Ecto neural progenitor cell (in vitro differentiated cells): ENCODE data around the gene TRAK2.
"Not testable (repeated sequence)": the region's sequence is repeated elsewhere in the genome, so short reads cannot be mapped to it uniquely, and the experiment has no call there.

Experiments used
- DNase-seq: peaks from one replicate; pipeline ENCODE4 v3.0.0-alpha.2; 2018; ENCODE audit warnings: low spot score

TRAK2 gene, protein sequence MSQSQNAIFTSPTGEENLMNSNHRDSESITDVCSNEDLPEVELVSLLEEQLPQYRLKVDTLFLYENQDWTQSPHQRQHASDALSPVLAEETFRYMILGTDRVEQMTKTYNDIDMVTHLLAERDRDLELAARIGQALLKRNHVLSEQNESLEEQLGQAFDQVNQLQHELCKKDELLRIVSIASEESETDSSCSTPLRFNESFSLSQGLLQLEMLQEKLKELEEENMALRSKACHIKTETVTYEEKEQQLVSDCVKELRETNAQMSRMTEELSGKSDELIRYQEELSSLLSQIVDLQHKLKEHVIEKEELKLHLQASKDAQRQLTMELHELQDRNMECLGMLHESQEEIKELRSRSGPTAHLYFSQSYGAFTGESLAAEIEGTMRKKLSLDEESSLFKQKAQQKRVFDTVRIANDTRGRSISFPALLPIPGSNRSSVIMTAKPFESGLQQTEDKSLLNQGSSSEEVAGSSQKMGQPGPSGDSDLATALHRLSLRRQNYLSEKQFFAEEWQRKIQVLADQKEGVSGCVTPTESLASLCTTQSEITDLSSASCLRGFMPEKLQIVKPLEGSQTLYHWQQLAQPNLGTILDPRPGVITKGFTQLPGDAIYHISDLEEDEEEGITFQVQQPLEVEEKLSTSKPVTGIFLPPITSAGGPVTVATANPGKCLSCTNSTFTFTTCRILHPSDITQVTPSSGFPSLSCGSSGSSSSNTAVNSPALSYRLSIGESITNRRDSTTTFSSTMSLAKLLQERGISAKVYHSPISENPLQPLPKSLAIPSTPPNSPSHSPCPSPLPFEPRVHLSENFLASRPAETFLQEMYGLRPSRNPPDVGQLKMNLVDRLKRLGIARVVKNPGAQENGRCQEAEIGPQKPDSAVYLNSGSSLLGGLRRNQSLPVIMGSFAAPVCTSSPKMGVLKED

DNA sequence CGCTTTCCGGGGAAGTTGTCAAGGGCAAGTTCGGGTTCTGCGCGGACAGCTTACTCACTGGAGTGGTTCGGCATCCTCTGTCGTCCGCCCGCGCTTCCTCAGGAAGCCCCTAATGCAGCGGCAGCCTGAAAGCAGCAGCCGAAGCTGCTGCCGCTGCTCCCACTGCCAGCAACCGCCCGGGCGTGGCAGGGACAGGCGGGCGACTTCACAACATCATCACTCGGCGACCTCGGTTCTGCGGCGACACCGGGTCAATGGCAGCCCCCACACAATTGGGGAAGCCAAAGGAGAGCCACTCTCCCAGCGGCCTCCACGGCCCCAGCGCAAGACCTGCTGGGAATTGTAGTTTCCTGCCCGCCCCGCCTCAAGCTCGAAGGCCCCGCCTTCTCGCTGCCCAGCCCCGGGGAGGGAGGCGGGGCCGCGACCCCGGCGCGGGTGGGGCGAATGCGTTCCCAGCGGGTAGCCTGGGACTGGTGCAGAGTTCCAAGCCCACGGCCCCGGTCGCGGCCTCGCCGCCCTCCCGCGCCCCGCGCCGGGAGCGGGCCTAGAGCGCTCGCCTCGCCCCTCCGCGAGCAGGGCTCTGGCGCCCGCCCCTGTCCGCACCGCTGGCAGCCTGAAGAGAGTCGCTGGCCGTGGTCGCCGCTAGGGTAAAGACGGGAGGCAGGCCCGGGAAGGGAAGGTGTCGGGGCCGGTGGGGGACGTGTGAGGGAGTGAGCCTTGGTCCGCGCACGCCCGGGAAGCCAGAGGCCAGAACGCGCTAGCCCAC is at the start of gene TRAK2, which contains the start of gene STRADB:
TSS of gene TRAK2 (minus strand) at position 167 of the 766 bp plus-strand sequence. CDS start 30,951 bp downstream, outside the sequence.
TSS of gene STRADB (plus strand) at position 449 of the 766 bp plus-strand sequence. CDS start 3,101 bp downstream, outside the sequence.
- peak; percentile 96 for DNase-seq

DNA sequence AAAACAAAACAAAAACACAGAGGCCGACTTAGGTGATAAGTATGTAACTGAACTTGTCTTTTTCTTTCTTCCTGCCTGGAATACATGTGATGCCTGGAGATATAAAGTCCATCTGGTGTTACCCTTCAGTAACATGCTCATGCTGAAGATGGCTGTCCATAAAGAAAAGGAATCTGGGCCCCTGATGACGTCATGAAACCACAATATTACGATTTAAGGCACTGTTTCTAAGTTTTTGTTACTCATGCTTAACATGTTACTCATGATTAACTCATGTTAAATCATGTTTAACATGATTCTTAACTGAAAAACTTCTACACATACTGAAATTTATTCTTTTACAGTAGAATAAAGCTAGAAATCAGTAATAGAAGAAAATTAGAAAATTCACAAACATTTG is 49.3 kb upstream of the TRAK2 start:
- no peak for DNase-seq

DNA sequence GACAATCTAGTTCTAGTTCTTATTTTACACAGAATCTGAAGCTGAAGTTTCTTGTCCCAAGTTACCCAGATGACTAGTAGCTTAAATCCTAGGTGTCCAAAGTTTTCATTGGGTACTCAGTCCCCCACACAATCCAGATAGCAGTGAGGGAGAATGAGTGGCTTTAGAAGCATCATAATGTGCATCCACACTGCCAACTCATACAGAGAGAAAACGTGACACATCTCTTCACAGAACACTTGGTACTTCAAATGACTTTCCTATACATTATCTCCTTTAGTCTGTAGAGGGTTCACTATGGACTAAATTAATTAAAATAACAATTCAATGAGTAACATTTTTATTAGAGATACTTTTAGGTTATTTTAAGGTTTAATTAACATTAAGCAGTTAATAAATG is 45.5 kb upstream of the TRAK2 start:
- DNase-seq = no peak

DNA sequence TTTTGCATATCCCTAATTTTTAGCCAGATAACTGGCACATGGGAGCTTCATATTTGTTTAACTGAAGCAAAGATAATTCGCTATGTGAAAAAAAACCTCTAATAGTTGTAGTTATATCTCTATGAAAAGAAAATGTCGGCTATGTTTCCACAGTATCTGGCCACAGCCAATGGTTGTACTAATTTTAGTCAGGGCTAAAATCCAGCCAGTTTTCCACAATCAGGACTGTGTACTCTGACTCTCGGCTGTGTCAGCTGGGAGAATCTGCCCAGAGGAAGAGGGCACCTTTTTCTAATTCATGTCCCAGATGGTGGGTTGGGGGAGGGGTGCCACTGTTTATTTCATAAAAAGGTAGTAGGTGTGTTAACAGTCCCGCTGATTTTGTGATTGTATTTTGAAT is 39.0 kb upstream of the TRAK2 start:
- no peak for DNase-seq

DNA sequence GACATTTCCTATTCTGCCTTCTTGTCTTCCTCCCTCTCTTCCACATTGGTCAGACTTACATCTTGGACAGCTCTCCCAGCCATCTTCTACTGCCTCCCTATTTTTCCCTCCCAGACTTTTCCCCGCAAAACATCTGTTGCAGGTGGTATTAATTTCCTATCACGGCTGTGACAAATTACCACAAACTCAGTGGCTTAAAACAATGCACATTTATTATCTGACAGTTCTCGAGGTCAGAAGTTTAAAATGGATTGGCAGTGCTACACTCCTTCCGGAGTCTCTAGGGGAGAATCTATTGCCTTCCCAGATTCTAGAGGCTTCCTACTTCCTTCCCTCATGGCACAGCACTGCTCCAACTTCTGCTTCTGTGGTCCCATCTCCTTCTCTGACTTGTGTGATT is 33.5 kb upstream of the TRAK2 start:
- no peak for DNase-seq

DNA sequence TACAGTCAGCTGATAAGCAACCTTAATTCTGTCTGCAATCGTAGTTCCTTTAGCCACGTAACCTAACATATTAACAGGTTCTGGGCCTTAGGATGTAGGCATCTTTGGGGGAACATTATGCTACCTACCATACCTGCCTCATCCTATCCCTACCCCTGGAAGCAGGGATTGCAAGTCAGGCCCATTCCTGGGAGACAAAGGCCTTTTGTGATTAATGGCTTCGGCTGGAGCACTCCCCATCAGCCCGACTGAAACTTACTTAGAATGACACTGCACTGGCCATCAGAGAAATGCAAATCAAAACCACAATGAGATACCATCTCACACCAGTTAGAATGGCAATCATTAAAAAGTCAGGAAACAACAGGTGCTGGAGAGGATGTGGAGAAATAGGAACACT is 32.5 kb upstream of the TRAK2 start:
- DNase-seq = not testable (repeated sequence)

DNA sequence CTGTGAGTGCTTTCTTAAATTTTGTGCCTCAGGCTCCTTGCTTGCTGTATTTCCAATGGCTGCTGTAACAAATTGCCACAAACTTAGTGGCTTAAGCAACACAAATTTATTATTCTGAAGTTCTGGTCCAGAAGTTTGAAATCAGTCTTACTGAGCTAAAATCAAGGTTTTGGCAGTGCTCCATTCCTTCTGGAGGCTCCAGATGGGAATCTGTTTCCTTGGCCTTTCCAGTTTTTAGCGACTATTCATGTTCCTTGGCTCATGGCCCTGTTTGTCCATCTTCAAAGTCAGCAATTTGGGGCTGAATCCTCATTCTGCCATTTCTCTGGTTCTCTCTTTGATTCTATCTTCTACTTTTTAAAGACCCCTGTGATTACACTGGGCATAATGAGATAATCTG is 32.1 kb upstream of the TRAK2 start:
- no peak for DNase-seq

DNA sequence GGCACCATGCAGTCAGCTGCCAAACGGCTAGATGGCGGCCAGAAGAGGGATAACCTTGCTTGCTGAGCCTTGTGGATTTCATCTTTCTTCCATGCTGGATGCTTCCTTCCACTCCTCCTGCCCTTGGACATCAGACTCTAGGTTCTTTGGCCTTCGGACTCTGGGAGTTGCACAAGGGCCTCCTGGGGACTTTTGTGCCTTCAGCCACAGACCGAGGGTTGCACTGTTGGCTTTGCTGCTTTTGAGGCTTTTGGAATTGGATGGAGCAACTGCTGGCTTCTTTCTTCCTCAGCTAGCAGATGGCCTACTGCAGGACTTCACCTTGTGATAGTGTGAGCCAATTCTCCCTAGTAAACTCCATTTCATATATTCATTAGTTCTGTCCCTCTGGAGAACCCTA is 31.3 kb upstream of the TRAK2 start:
- DNase-seq = no peak

DNA sequence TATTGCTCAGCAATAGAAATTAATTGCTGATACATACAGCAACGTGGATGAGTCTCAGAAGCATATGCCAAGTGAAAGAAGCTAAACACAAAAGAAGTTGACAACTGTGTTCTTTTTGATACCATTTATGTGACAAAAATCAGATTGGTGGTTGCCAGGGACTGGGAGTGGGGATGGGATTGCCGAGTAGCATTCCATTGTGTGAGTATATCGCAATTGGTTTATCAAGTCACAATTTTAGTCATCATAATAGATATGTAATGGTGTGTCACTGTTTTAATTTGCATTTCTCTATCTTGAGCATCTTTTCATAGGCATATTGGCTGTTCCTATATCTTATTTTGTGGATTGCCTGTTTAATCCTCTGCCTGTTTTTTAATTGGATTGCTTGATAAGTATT is 21.2 kb upstream of the TRAK2 start:
- no peak for DNase-seq

DNA sequence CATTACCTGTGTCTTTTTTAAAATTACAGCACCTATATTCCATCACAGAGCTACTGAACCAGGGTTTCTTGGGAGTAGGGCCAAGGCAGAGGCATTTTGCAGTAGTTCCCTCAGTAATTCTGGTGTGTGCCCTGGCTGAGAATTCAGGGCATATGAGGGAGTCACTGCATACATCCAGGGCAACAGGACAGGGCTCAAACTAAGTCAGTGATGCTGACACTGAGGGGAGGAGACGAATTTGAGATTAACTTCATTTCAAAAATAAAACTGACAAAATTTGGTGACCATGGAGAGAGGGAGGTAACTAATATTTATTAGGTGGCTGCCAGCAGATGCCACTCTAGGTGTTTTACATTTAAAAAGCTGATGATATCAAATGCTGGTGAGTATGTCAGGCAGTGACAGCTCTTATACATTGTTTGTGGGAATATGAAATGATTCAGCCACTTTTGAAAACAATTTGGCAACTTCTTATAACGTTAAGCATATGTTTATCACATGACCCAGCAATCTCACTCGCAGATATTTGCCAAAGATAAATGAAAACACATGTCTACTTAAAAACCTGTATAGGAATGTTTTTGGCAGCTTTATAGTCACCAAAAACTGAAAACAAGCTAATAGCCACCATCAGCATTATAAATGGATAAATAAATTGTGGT is 20.6 kb upstream of the TRAK2 start:
- no peak for DNase-seq

DNA sequence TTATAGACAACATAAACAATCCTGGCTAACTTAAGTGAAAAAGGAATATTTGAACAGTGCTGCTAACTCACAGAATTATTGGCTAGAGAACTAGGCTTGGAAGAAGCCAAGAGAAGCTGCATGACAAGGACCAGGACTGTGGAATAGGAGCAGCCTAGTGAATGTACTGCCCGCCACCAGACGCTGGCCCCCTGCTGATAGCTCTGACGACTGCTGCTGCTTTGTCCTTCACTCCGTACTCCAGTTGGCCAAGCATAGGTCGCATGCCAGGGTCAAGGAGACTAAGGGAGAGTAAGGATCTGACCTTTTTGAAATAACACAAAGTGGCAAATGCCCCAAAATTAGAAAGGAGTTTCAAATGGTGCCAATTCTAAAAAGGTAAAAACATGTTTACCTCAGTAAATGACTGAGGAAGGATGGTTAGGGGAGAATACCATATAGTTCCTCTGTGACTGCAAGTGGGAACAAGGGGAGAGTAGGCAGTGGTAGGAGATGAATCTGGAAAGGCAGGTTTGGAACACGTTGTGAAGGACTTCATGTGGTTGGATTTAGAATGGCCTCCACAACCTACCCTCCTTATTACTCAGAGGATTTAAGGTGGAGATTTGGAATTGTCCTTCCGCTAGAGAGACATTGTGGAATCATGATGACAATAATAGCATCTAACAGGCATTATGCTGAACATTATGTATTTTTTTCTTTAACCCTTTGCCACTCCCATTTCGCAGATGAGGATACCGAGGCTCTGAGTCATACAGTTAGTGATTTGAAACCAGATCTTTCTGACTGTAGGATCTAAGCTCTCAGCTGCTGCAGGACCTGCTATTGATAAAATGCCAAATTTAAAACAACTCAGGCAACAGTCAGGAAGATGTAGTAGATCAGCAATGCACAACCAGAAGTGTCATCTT is 19.8 kb upstream of the TRAK2 start:
- DNase-seq = no peak

DNA sequence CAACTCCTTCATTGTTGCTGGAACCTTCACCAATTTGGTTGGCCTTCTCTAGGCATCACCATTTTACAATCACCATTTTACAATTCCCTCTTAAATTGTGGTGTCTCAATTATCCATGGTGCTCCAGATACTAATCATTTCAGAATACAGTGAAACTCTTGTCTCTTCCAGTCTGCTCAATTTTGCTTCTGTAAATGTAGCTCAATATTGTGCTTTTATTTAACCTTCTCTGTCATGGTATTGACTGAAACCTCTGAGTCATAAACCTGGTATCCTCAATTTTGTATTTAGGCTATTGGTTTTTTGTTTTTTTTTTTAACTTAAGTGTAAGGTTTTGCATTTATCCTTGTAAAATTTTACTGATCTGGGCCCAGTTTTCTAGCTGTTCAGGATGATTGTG is 16.4 kb upstream of the TRAK2 start:
- no peak for DNase-seq

DNA sequence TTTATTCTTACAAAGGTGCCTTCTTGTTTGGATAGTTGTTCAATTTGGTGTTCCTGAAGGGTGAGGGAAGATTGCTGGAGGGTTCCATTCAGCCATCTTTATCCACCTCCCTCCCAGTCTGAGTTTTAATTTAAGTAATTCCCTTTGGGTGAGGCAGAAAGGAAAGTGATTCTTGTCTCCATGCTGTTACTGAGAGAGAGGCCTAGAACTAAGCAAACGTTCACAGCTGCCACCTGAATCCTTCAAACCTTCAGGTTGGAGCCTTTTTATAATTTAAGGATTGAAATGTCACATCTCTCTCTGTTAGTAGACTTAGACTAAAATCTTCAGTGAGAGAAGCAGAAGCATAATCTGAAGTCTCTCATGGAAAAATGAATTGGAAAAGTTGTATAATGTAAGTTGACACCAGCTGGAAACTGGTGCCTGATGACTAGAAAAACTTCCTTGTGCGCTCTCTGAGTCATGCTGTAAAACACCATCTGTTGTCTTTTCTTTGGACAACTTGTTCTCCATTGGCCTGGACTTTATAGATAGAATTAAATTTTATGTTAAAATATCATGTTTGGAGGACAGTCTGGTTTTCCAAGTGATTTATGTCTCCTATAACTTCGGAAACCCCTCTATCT is 14.9 kb upstream of the TRAK2 start:
- no peak for DNase-seq

DNA sequence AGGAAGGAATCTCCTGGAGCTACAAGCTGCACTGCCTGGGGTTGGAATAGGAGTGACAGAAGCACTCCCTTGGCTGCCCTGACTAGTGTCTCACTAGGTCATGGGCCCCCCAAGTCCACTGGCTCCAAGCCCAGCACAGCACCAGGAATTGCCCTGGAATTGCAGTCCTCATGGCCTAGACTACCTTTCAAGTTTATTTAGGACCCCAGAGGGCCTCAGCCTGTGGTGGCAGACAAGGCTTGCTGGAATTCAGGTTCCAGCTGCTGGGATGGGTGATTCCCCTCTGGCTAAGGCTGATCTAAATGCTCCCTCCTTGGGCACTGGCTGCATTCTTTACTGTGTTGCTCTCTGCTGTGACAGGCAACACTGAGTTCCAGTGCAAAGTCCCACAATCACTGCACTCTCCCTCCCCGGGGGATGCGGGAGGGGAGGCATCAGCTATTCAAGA is 14.3 kb upstream of the TRAK2 start:
- DNase-seq = no peak

DNA sequence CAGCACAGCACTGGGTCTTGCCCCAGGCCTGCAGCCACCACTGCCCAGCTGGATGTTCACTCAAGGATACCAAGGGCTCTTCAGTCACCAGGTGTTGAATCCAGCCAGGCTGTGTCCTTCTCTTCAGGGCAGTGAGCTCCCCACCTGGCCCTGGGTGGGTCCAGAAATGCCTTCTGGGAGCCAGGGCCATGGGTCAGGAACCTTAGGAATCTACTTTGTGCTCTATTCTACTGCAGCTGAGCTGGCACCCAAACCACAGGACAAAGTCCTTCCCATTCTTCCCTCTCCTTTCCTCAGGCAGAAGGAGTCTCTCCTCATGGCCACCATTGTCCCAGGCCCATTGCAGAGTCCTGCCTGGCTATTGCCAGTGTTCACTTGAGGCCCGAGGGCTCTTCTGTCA is 13.3 kb upstream of the TRAK2 start:
- no peak for DNase-seq

DNA sequence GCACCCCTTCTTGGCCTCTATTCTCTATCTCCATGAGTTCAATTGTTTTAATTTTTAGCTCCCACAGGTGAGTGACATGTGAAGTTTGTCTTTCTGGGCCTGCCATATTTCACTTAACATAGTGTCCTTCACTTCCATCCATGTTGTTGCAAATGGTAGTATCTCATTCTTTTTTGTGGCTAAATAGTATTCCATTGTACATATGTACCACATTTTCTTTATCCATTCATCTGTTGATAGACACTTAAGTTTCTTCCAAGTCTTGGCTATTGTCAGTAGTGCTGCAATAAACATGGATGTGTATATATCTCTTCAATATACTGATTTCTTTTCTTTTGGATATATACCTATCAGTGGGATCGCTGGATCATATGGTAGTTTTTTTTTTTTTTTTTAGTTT is 9.3 kb upstream of the TRAK2 start:
- no peak for DNase-seq

DNA sequence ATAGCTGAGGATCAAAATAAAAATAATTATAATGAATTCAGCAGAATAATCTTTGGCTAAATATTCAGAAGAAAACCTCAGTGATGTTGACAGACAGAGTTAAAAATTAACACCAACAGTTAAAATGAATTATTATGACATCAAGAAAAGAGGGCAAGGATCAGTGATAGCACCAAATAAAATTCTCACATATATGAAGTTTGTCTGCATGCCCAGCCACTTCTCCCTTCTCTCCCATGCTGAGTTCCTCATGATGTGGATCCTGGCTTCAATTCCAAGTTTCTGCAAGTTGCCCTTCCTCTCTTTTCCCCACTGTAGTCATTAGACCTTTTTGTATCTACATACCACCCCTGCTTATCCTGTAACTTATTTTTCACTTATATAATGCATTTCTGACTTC is 7.1 kb upstream of the TRAK2 start:
- DNase-seq = no peak

DNA sequence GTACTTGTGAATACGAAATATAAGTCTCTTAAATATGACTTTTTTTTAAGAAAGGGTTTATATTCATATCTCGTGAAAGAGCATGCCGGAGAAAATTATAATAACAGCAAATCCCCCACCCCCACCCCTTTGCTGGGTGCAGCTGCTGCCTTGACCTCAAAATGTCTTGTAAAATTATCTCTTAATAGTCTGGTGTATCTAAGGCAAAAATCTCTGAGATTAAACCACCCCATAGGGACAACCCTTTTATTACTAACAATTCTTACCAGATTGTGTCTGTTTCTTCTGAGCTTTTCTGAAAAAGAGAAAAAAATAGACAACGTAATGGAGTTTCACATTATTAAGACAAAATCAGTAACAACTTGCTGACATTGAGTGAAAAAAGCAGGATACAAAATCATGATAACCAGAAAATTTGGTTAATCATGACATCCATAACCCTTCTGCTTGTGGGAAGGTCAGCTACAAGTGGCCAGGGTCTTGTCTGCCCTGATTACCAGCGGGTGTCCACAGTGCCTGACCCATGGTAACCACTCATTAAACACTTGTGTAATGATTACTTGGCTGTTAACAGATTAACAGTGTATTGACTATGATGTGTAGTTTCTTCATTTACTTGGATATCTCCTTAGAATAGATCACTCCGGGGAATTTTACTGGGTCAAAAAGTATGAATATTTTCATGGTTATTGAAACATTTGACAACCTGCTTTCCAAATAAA is 1.8 kb upstream of the TRAK2 start:
- DNase-seq = no peak
